ENCODE results near the gene RASAL1. TPM values are rescaled to one million over a fixed set of nuclear protein-coding genes. Genes with fewer than 3 reads are reported as not detected.

Gene RASAL1
- total RNA-seq, 2 experiments from 2014 or later, result 1.2 to 2.7 TPM

DNA sequence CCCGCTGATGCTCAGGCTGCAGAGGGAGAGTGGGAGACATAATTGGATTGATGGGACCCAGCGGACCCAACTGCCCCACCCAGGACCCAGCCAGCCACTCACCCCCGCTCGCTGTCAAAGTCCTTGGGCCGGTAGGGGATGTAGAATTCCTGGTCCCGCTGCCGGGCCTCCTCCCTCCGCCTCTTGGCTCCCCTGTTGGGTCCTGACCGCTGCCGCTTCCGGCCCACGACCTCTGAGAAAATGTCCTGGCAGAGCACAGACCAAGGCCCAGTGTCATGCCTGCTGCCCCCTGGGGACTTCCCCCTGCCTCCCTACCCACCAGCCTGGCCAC lies 27.4 kb upstream of the RASAL1 start:
- Histone ChIP-seq H3K27ac (ENCODE audit: low read depth in 1 of 2, low read length in 2 of 2) (no peak overlapping the region), H3K27me3 (ENCODE audit: control insufficient read depth in 1 of 2, insufficient read depth in 2 of 2, low read length in 2 of 2) (no peaks in the 10 kb centered on the region), H3K4me1 (ENCODE audit: insufficient read depth, low read length) (no peaks in the 10 kb centered on the region), H3K36me3 (ENCODE audit: insufficient read depth, low read length) (peaks cover 90% of the 10 kb centered on the region), H3K4me3 (ENCODE audit: low read length) (no peak overlapping the region), H3K9me3 (ENCODE audit: control insufficient read depth in 1 of 2, insufficient read depth in 1 of 2, low read length in 2 of 2) (no peaks in the 10 kb centered on the region)
- ATAC-seq (ENCODE audit: poor library complexity), result no peak
- no peaks in the 10 kb centered on the region for H3K27me3 Mint-ChIP-seq
- intact Hi-C loops (cut with DNase I, micrococcal nuclease), result no loop called here
- H3K9me3 Mint-ChIP-seq, result no peaks in the 10 kb centered on the region
- CTCF ChIA-PET, result no interaction called here
- H3K4me1 Mint-ChIP-seq (ENCODE audit: low read depth), result no peaks in the 10 kb centered on the region
- DNase-seq, result peak in 1 of 14 experiments; percentile 12
- no peak overlapping the region for H3K4me3 Mint-ChIP-seq
- no peak overlapping the region for H3K27ac Mint-ChIP-seq
- POLR2A ChIA-PET, result no interaction called here
- TF ChIP-seq, protein P1, sequence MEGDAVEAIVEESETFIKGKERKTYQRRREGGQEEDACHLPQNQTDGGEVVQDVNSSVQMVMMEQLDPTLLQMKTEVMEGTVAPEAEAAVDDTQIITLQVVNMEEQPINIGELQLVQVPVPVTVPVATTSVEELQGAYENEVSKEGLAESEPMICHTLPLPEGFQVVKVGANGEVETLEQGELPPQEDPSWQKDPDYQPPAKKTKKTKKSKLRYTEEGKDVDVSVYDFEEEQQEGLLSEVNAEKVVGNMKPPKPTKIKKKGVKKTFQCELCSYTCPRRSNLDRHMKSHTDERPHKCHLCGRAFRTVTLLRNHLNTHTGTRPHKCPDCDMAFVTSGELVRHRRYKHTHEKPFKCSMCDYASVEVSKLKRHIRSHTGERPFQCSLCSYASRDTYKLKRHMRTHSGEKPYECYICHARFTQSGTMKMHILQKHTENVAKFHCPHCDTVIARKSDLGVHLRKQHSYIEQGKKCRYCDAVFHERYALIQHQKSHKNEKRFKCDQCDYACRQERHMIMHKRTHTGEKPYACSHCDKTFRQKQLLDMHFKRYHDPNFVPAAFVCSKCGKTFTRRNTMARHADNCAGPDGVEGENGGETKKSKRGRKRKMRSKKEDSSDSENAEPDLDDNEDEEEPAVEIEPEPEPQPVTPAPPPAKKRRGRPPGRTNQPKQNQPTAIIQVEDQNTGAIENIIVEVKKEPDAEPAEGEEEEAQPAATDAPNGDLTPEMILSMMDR (IDR thresholded peaks at IDR 0.05), result no peak
- H3K36me3 Mint-ChIP-seq (ENCODE audit: low read depth), result peaks cover 86% of the 10 kb centered on the region

DNA sequence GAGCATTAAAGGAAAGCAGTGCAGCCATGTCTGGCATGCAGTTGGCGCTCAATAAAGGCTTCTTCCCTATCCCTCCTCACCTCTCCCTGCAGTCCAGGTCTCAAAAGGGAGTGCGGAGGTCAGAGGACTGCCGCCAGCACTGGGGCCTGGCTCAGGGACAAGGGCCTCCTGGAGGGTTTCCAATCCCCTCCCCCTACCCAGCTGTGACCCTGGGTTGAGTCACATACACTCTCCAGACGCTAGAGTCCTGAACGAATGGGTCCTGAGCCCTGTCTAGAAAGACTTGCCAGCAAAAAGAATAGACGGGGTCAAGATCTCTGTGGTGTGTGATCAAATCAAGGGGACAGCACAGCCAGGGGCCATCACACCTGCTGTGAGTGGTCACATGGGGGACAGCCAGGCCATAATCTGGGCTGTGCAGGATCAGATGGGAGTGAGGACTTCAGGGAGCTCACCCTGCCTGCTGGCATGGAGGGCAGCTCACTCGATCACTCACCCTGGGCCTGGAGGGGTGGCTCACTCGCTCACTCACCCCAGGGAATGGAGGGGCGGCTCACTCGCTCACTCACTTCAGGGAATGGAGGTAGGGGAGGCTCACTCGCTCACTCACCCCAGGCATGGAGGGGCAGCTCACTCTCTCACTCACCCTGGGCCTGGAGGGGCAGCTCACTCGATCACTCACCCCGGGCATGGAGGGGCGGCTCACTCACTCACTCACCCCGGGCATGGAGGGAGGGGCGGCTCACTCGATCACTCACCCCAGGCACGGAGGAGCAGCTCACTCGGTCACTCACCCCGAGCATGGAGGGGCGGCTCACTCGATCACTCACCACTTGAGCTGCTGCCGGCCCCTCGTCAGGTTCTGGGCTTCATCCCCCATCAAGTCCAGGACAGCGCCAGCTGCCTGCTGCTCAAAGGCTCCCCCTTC lies 26.8 kb upstream of the RASAL1 start:
- H3K27me3 ChIP-seq (ENCODE audit: control insufficient read depth in 1 of 2, insufficient read depth in 2 of 2, low read length in 2 of 2), result no peaks in the 10 kb centered on the region
- no peak overlapping the region for H3K27ac ChIP-seq (ENCODE audit: low read depth in 1 of 2, low read length in 2 of 2)
- no peaks in the 10 kb centered on the region for H3K9me3 Mint-ChIP-seq
- peaks cover 85% of the 10 kb centered on the region for H3K36me3 ChIP-seq (ENCODE audit: insufficient read depth, low read length)
- no peaks in the 10 kb centered on the region for H3K27me3 Mint-ChIP-seq
- intact Hi-C loops (cut with DNase I, micrococcal nuclease), result no loop called here
- H3K4me3 ChIP-seq (ENCODE audit: low read length), result no peak overlapping the region
- H3K36me3 Mint-ChIP-seq (ENCODE audit: low read depth), result peaks cover 86% of the 10 kb centered on the region
- H3K9me3 ChIP-seq (ENCODE audit: control insufficient read depth in 1 of 2, insufficient read depth in 1 of 2, low read length in 2 of 2), result no peaks in the 10 kb centered on the region
- H3K4me3 Mint-ChIP-seq, result no peak overlapping the region
- H3K27ac Mint-ChIP-seq, result no peak overlapping the region
- POLR2A ChIA-PET, result no interaction called here
- H3K4me1 ChIP-seq (ENCODE audit: insufficient read depth, low read length), result no peaks in the 10 kb centered on the region
- CTCF ChIA-PET, result no interaction called here
- TF ChIP-seq, protein P1 (IDR thresholded peaks at IDR 0.05), result no peak
- ATAC-seq (ENCODE audit: poor library complexity) (no peak), DNase-seq (peak in 1 of 14 experiments; percentile 11)
- no peaks in the 10 kb centered on the region for H3K4me1 Mint-ChIP-seq (ENCODE audit: low read depth)

DNA sequence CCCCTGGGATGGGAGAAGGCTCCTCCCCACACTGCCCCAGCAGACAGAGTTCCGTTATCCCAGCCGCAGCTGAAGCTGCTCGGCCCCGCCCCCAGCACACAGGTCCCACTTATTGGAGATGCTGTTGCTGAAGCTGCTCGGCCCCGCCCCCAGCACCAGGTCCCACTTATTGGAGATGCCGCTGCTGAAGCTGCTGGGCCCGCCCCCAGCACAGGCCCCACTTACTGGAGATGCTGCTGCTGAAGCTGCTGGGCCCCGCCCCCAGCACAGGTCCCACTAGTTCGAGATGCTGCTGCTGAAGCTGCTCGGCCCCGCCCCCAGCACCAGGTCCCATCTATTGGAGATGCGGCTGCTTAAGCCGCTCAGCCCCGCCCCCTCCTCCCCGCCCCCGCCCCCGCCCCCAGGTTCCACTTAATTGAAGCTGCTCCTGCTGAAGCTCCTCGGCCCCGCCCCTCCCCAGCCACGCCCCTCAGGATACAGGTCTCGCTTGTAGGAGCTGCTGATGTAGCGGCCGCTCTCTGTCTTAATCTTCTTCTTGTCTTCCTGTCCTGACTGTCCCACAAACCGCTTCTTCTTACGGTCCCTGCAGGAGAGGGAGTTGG lies 26.0 kb upstream of the RASAL1 start:
- Mint-ChIP-seq H3K4me3 (no peak overlapping the region), H3K36me3 (ENCODE audit: low read depth) (peaks cover 86% of the 10 kb centered on the region), H3K9me3 (no peaks in the 10 kb centered on the region), H3K27me3 (no peaks in the 10 kb centered on the region), H3K27ac (no peak overlapping the region), H3K4me1 (ENCODE audit: low read depth) (peaks cover 5% of the 10 kb centered on the region)
- Histone ChIP-seq H3K4me3 (ENCODE audit: low read length) (no peak overlapping the region), H3K27me3 (ENCODE audit: control insufficient read depth in 1 of 2, insufficient read depth in 2 of 2, low read length in 2 of 2) (no peaks in the 10 kb centered on the region), H3K36me3 (ENCODE audit: insufficient read depth, low read length) (peaks cover 78% of the 10 kb centered on the region), H3K4me1 (ENCODE audit: insufficient read depth, low read length) (no peaks in the 10 kb centered on the region), H3K27ac (ENCODE audit: low read depth in 1 of 2, low read length in 2 of 2) (no peak overlapping the region), H3K9me3 (ENCODE audit: control insufficient read depth in 1 of 2, insufficient read depth in 1 of 2, low read length in 2 of 2) (no peaks in the 10 kb centered on the region)
- TF ChIP-seq, protein P1 (IDR thresholded peaks at IDR 0.05), result no peak
- ChIA-PET CTCF (no interaction called here), POLR2A (no interaction called here)
- peak in 1 of 14 experiments; percentile 34 for DNase-seq
- no peak for ATAC-seq (ENCODE audit: poor library complexity)
- intact Hi-C loops (cut with DNase I, micrococcal nuclease), result no loop called here

Measured in CD4-positive, alpha-beta T cell (primary cell).